Measurements from ENCODE around the gene SPTB.

Gene SPTB

GRCh38 chr14:64706593-64707193 lies 173.0 kb downstream of the SPTB start:
- Histone ChIP-seq H3K4me3 (peak overlapping the region in 2 of 7 experiments; percentile 62 to 90), H3K27ac (peak overlapping the region in 12 of 21 experiments; percentile 32 to 98 (median 92))

- H3K27ac ChIP-seq: peak overlapping the region in 17 of 21 experiments; percentile 32 to 98 (median 90)
- peak overlapping the region; percentile 62 to 90 (median 80) for H3K4me3 ChIP-seq
These were observed 173.6 kb downstream of the SPTB start for GRCh38 chr14:64706119-64706592.

- Histone ChIP-seq H3K27ac (peak overlapping the region in 20 of 21 experiments; percentile 82 to 98 (median 90)), H3K4me3 (peak overlapping the region; percentile 62 to 90 (median 80))
These were observed 174.2 kb downstream of the SPTB start for GRCh38 chr14:64705381-64706118.

- peak overlapping the region; percentile 71 to 98 (median 90) for H3K27ac ChIP-seq
- H3K4me3 ChIP-seq: peak overlapping the region; percentile 62 to 90 (median 80)
These were observed 174.8 kb downstream of the SPTB start for GRCh38 chr14:64704743-64705380.

- peak within 1 kb of the TSS; percentile 62 to 90 (median 80) for H3K4me3 ChIP-seq
- H3K27ac ChIP-seq: peak within 1 kb of the TSS; percentile 71 to 98 (median 90)
These were observed 175.5 kb downstream of the SPTB start, which contains the start of gene PLEKHG3 for GRCh38 chr14:64704143-64704742. Gene PLEKHG3, plus strand, starts transcription at chr14:64704424. Its CDS starts 23,208 bp downstream, at chr14:64727632.

GRCh38 chr14:64703395-64704142 lies 176.1 kb downstream of the SPTB start:
- peak overlapping the region in 20 of 21 experiments; percentile 82 to 98 (median 90) for H3K27ac ChIP-seq
- H3K4me3 ChIP-seq: peak overlapping the region; percentile 62 to 90 (median 80)

GRCh38 chr14:64702493-64703394 lies 177.0 kb downstream of the SPTB start:
- Histone ChIP-seq H3K4me3 (peak overlapping the region in 3 of 7 experiments; percentile 64 to 90 (median 80)), H3K27ac (peak overlapping the region in 13 of 21 experiments; percentile 2 to 98 (median 87))

GRCh38 chr14:64701660-64702059 lies 178.0 kb downstream of the SPTB start:
- no peak overlapping the region for H3K27ac ChIP-seq
- H3K4me3 ChIP-seq: no peak overlapping the region

GRCh38 chr14:64700894-64701293 lies 178.8 kb downstream of the SPTB start:
- Histone ChIP-seq H3K27ac (no peak overlapping the region), H3K4me3 (no peak overlapping the region)

GRCh38 chr14:64700290-64700689 lies 179.4 kb downstream of the SPTB start:
- H3K4me3 ChIP-seq: no peak overlapping the region
- H3K27ac ChIP-seq: no peak overlapping the region

- no peak overlapping the region for H3K4me3 ChIP-seq
- H3K27ac ChIP-seq: peak overlapping the region in 3 of 21 experiments; percentile 7 to 59 (median 37)
These were observed 180.8 kb downstream of the SPTB start for GRCh38 chr14:64698903-64699302.

GRCh38 chr14:64696355-64696857 lies 183.3 kb downstream of the SPTB start:
- no peak overlapping the region for H3K4me3 ChIP-seq
- H3K27ac ChIP-seq: peak overlapping the region in 1 of 21 experiments; percentile 29

All from skin epidermis (tissue), 12 donors.